HG02870 (cell line): ENCODE results near the gene NSMF.

Source experiments
- ATAC-seq: cut with Tn5 transposase; IDR thresholded peaks from one replicate; pipeline ENCODE4 v1.9.1; 2021; ENCODE audit warnings: mild to moderate bottlenecking, moderate library complexity; ENCODE audit not compliant: unreplicated experiment

Gene NSMF

GRCh38 chr9:137398561-137399468 lies 60.3 kb downstream of the NSMF start:
- ATAC-seq = no peak

GRCh38 chr9:137397675-137398423 lies 61.3 kb downstream of the NSMF start:
- no peak for ATAC-seq
